Upper lobe of right lung (tissue), 1 donor: Measurements from ENCODE around the gene NACC2. TPM values are rescaled to one million over a fixed set of nuclear protein-coding genes. Genes with fewer than 3 reads are reported as not detected.

Source experiments
- ATAC-seq: fragments of 200-7000 bp; cut with Tn5 transposase; one replicate; pipeline ENCODE4 v1.9.1; 2020; ENCODE audit warnings: mild to moderate bottlenecking, moderate library complexity
- DNase-seq: peaks from one replicate; pipeline ENCODE4 v3.0.0-alpha.2; 2020
- H3K27ac ChIP-seq: fragments of 200-600 bp; one replicate; pipeline ENCODE4 v1.8.0; 2022
- H3K27me3 ChIP-seq: fragments of 200-600 bp; one replicate; pipeline ENCODE4 v1.8.0; 2022; ENCODE audit warnings: mild to moderate bottlenecking
- H3K36me3 ChIP-seq: fragments of 200-600 bp; one replicate; pipeline ENCODE4 v1.8.0; 2022
- H3K4me1 ChIP-seq: fragments of 200-600 bp; one replicate; pipeline ENCODE4 v1.8.0; 2022
- H3K4me3 ChIP-seq: fragments of 200-600 bp; one replicate; pipeline ENCODE4 v1.8.0; 2022; ENCODE audit warnings: mild to moderate bottlenecking
- H3K9me3 ChIP-seq: fragments of 200-600 bp; one replicate; pipeline ENCODE4 v1.8.0; 2022
- CTCF ChIP-seq: fragments of 200-600 bp; IDR thresholded peaks from one replicate; pipeline ENCODE4 v1.8.0; 2022; ENCODE audit warnings: antibody characterized with exemption
- intact Hi-C: fragments of 100-400 bp; cut with DNase I; formaldehyde crosslinking; loops from one replicate; pipeline ENCODE4 v1.11.0; 2022
- total RNA-seq: library from RNA; stranded (reverse); fragmentation: NEBNext Ultra II Directional; extraction: Animal tissue kit (Norgen Biotek cat#: 25700); gene quantifications from one replicate; pipeline ENCODE4 v1.2.1, GENCODE V29; 2021
- donor health status: DM: no; HTN: yes; CAD: no; lungs with severe emphysema.

The NACC2 gene
- total RNA-seq, 1 donor from 2014 or later: 33.5 TPM

- no peaks in the 10 kb centered on the region for H3K9me3 ChIP-seq
- no peak for ATAC-seq
- intact Hi-C loops: no loop called here
- TF ChIP-seq CTCF: no peak
- no peaks in the 10 kb centered on the region for H3K36me3 ChIP-seq
- H3K27me3 ChIP-seq: peaks cover 52% of the 10 kb centered on the region
- H3K27ac ChIP-seq: no peak overlapping the region
- no peaks in the 10 kb centered on the region for H3K4me1 ChIP-seq
- DNase-seq: no peak
- H3K4me3 ChIP-seq: no peak overlapping the region
These were observed 46.8 kb upstream of the NACC2 start for GRCh38 chr9:136141682-136142413.

- Histone ChIP-seq H3K4me3 (no peak overlapping the region), H3K4me1 (no peaks in the 10 kb centered on the region), H3K27ac (no peak overlapping the region), H3K27me3 (peaks cover 48% of the 10 kb centered on the region), H3K9me3 (no peaks in the 10 kb centered on the region), H3K36me3 (no peaks in the 10 kb centered on the region)
- DNase-seq (no peak), ATAC-seq (no peak)
- no peak for TF ChIP-seq CTCF
- intact Hi-C loops: no loop called here
These were observed 45.9 kb upstream of the NACC2 start for GRCh38 chr9:136140966-136141365.

GRCh38 chr9:136140046-136140445 is 45.0 kb upstream of the NACC2 start:
- ATAC-seq: no peak
- peaks cover 48% of the 10 kb centered on the region for H3K27me3 ChIP-seq
- no peak overlapping the region for H3K27ac ChIP-seq
- TF ChIP-seq CTCF: no peak
- intact Hi-C loops: no loop called here
- H3K4me3 ChIP-seq: no peak overlapping the region
- no peaks in the 10 kb centered on the region for H3K9me3 ChIP-seq
- no peaks in the 10 kb centered on the region for H3K4me1 ChIP-seq
- H3K36me3 ChIP-seq: no peaks in the 10 kb centered on the region
- DNase-seq: no peak

- H3K27me3 ChIP-seq: peaks cover 48% of the 10 kb centered on the region
- H3K36me3 ChIP-seq: no peaks in the 10 kb centered on the region
- H3K4me3 ChIP-seq: no peak overlapping the region
- TF ChIP-seq CTCF: peak; percentile 25
- no peaks in the 10 kb centered on the region for H3K9me3 ChIP-seq
- ATAC-seq (peak; percentile 12), DNase-seq (no peak)
- no peak overlapping the region for H3K27ac ChIP-seq
- H3K4me1 ChIP-seq: peaks cover 3% of the 10 kb centered on the region
- intact Hi-C loops: no loop called here
These were observed 43.5 kb upstream of the NACC2 start for GRCh38 chr9:136138566-136138965.

GRCh38 chr9:136137321-136138265 is 42.5 kb upstream of the NACC2 start:
- intact Hi-C loops: no loop called here
- H3K27me3 ChIP-seq: peaks cover 44% of the 10 kb centered on the region
- ATAC-seq (no peak), DNase-seq (no peak)
- no peaks in the 10 kb centered on the region for H3K9me3 ChIP-seq
- H3K4me1 ChIP-seq: peaks cover 9% of the 10 kb centered on the region
- H3K27ac ChIP-seq: no peak overlapping the region
- no peak overlapping the region for H3K4me3 ChIP-seq
- no peak for TF ChIP-seq CTCF
- no peaks in the 10 kb centered on the region for H3K36me3 ChIP-seq
